ENCODE data around the gene SCGB3A1. TPM values are rescaled to one million over a fixed set of nuclear protein-coding genes. Genes with fewer than 3 reads are reported as not detected.
A peak's percentile ranks its signal among the peaks of the same experiment; 100 is the strongest.

Gene SCGB3A1
- total and polyA plus RNA-seq, 9 of the 15 experiments (the other 6 are each of a cell fraction or from before 2014, with no cell fraction given): 0.33 TPM; not detected in 8

DNA sequence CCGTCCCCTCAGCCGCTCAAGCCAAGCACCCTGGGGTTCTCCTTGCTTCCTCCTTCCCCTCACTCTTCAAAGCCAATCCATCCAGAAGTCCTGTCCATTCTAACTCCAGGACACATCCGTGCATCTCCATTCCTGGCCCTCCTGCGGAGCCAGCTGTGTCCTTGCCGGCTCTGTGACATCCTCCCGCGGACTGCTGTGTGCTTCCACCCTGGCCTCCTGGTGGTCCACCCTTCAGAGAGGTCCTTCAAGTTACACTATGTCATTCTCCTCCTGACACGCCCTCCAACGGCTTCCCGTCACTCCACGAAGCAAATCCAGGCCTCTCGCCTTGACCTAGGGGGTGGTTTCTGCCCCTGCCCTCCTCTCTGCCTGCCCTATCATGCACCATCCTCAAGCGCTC lies 13.0 kb upstream of the SCGB3A1 start:
- DNase-seq (ENCODE audit: extremely low read depth in 1 of 4, low spot score in 3 of 4): no peak
- no peak for FAIRE-seq
- Histone ChIP-seq H3K4me3 (no peak overlapping the region), H3K9me1 (ENCODE audit: control insufficient read depth, insufficient read depth, low read length) (no peaks in the 10 kb centered on the region), H3K9me3 (replicated peaks; ENCODE audit: control insufficient read depth, insufficient read depth, low read depth, low read length) (no peaks in the 10 kb centered on the region), H2AFZ (ENCODE audit: low read depth, low read length) (peak overlapping the region; percentile 47; the same call in 1 of the 2 replicates), H3K4me1 (replicated peaks in 1 of 2; ENCODE audit: control insufficient read depth in 2 of 2, insufficient read depth in 2 of 2, low read length in 2 of 2) (peaks cover 10 to 45% of the 10 kb centered on the region in 2 experiments; a peak in 4 of 5 replicates), H3K27ac (ENCODE audit: extremely low read depth, low read depth, low read length) (no peak overlapping the region), H3K79me2 (ENCODE audit: control insufficient read depth, insufficient read depth, low read length) (no peaks in the 10 kb centered on the region), H3K36me3 (ENCODE audit: control insufficient read depth, insufficient read depth, low read length) (no peaks in the 10 kb centered on the region), H4K20me1 (replicated peaks; ENCODE audit: control insufficient read depth, insufficient read depth, low read length) (no peaks in the 10 kb centered on the region), H3K27me3 (ENCODE audit: control insufficient read depth in 2 of 2, insufficient read depth in 2 of 2, low read length in 2 of 2) (peaks cover 0 to 7% of the 10 kb centered on the region in 2 experiments; a peak in 2 of 5 replicates), H3K9ac (ENCODE audit: insufficient read depth in 1 of 2, low read depth in 2 of 2, low read length in 2 of 2) (peak overlapping the region in 1 of 2 experiments; percentile 36; a peak in 2 of 4 replicates), H3K4me2 (ENCODE audit: insufficient read depth, low read length) (no peak overlapping the region; the same call in 1 of the 2 replicates)
- POLR2A ChIA-PET: interaction anchor here (0.6 kb wide), 1 partner anchor 10 kb away, joined by 3 read pairs; no protein-coding TSS in a partner anchor
- in situ Hi-C loops (cut with MboI): no loop called here
- WGBS (ENCODE audit: insufficient coverage, low coverage, missing lambda C conversion rate): 29% methylated on average over 12 of the region's 13 CpGs
- peak; percentile 35 for ATAC-seq
- intact Hi-C loops (cut with micrococcal nuclease): loop anchor here (10.0 kb wide), 2 partner anchors 49 to 399 kb away; partner anchors contain the start of gene RASGEF1C
- CTCF ChIA-PET (ENCODE audit: low intra/inter-chr PET ratio): no interaction called here
- BruUV-seq (replicated peaks): no TSS peak
- TF ChIP-seq CTBP1 (IDR thresholded peaks at IDR 0.05; ENCODE audit: borderline replicate concordance) (no peak), TCFL5 (CRISPR knock-in tag; conservative IDR thresholded peaks at IDR 0.05) (no peak), XRCC3 (IDR thresholded peaks at IDR 0.05) (no peak), ASH1L (IDR thresholded peaks at IDR 0.05; ENCODE audit: borderline replicate concordance, low read depth, partially characterized antibody) (no peak), TSC22D4 (tag; IDR thresholded peaks at IDR 0.05) (no peak), CCAR2 (IDR thresholded peaks at IDR 0.05; ENCODE audit: low read depth, low read length) (no peak), GTF2A2 (tag; IDR thresholded peaks at IDR 0.05) (no peak), ZNF668 (CRISPR knock-in tag; IDR thresholded peaks at IDR 0.05) (no peak)
- TF ChIP-seq, protein P1, sequence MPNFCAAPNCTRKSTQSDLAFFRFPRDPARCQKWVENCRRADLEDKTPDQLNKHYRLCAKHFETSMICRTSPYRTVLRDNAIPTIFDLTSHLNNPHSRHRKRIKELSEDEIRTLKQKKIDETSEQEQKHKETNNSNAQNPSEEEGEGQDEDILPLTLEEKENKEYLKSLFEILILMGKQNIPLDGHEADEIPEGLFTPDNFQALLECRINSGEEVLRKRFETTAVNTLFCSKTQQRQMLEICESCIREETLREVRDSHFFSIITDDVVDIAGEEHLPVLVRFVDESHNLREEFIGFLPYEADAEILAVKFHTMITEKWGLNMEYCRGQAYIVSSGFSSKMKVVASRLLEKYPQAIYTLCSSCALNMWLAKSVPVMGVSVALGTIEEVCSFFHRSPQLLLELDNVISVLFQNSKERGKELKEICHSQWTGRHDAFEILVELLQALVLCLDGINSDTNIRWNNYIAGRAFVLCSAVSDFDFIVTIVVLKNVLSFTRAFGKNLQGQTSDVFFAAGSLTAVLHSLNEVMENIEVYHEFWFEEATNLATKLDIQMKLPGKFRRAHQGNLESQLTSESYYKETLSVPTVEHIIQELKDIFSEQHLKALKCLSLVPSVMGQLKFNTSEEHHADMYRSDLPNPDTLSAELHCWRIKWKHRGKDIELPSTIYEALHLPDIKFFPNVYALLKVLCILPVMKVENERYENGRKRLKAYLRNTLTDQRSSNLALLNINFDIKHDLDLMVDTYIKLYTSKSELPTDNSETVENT (CRISPR knock-in tag; IDR thresholded peaks at IDR 0.05): no peak
- TF ChIP-seq, protein P2, sequence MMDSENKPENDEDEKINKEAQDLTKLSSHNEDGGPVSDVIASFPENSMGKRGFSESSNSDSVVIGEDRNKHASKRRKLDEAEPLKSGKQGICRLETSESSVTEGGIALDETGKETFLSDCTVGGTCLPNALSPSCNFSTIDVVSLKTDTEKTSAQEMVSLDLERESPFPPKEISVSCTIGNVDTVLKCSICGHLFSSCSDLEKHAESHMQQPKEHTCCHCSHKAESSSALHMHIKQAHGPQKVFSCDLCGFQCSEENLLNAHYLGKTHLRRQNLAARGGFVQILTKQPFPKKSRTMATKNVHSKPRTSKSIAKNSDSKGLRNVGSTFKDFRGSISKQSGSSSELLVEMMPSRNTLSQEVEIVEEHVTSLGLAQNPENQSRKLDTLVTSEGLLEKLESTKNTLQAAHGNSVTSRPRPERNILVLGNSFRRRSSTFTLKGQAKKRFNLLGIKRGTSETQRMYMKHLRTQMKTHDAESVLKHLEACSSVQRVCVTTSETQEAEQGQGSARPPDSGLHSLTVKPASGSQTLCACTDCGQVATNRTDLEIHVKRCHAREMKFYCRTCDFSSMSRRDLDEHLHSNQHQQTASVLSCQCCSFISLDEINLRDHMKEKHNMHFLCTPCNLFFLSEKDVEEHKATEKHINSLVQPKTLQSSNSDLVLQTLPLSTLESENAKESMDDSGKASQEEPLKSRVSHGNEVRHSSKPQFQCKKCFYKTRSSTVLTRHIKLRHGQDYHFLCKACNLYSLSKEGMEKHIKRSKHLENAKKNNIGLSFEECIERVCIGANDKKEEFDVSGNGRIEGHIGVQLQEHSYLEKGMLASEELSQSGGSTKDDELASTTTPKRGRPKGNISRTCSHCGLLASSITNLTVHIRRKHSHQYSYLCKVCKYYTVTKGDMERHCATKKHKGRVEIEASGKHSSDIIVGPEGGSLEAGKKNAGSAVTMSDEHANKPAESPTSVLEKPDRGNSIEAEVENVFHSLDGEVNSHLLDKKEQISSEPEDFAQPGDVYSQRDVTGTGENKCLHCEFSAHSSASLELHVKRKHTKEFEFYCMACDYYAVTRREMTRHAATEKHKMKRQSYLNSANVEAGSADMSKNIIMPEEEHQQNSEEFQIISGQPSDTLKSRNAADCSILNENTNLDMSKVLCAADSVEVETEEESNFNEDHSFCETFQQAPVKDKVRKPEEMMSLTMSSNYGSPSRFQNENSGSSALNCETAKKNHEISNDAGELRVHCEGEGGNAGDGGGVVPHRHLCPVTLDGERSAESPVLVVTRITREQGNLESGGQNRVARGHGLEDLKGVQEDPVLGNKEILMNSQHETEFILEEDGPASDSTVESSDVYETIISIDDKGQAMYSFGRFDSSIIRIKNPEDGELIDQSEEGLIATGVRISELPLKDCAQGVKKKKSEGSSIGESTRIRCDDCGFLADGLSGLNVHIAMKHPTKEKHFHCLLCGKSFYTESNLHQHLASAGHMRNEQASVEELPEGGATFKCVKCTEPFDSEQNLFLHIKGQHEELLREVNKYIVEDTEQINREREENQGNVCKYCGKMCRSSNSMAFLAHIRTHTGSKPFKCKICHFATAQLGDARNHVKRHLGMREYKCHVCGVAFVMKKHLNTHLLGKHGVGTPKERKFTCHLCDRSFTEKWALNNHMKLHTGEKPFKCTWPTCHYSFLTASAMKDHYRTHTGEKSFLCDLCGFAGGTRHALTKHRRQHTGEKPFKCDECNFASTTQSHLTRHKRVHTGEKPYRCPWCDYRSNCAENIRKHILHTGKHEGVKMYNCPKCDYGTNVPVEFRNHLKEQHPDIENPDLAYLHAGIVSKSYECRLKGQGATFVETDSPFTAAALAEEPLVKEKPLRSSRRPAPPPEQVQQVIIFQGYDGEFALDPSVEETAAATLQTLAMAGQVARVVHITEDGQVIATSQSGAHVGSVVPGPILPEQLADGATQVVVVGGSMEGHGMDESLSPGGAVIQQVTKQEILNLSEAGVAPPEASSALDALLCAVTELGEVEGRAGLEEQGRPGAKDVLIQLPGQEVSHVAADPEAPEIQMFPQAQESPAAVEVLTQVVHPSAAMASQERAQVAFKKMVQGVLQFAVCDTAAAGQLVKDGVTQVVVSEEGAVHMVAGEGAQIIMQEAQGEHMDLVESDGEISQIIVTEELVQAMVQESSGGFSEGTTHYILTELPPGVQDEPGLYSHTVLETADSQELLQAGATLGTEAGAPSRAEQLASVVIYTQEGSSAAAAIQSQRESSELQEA (IDR thresholded peaks at IDR 0.05; ENCODE audit: low read depth): no peak
